Neuronal stem cell (in vitro differentiated cells): Measurements from ENCODE around the gene HLA-DOB.

ENCODE experiments used
- DNase-seq: peaks from one replicate; pipeline ENCODE4 v3.0.0-alpha.2; 2013; ENCODE audit warnings: low spot score
- H2AFZ ChIP-seq: one replicate; pipeline ENCODE4 v1.6.1; 2013; ENCODE audit warnings: mild to moderate bottlenecking, low read length, inconsistent platforms
- H2AK5ac ChIP-seq: 2 replicates; pipeline ENCODE4 v1.6.1; 2013; ENCODE audit warnings: low read depth, mild to moderate bottlenecking, inconsistent platforms, low read length, moderate library complexity, mixed read lengths
- H2BK120ac ChIP-seq: 2 replicates; pipeline ENCODE4 v1.6.1; 2013; ENCODE audit warnings: low read depth, mild to moderate bottlenecking, inconsistent platforms, low read length, moderate library complexity, mixed read lengths
- H2BK12ac ChIP-seq: one replicate; pipeline ENCODE4 v1.6.1; 2013; ENCODE audit warnings: low read length, inconsistent platforms
- H2BK15ac ChIP-seq: 2 replicates; pipeline ENCODE4 v1.6.1; 2013; ENCODE audit warnings: mild to moderate bottlenecking, low read length, inconsistent platforms, mixed read lengths
- H2BK5ac ChIP-seq: one replicate; pipeline ENCODE4 v1.6.1; 2013; ENCODE audit warnings: inconsistent platforms, mild to moderate bottlenecking, low read length, moderate library complexity
- H3K14ac ChIP-seq: one replicate; pipeline ENCODE4 v1.6.1; 2013; ENCODE audit warnings: low read length, inconsistent platforms
- H3K18ac ChIP-seq: 2 replicates; pipeline ENCODE4 v1.6.1; 2013; ENCODE audit warnings: low read length, inconsistent platforms
- H3K23ac ChIP-seq: 2 replicates; pipeline ENCODE4 v1.6.1; 2013; ENCODE audit warnings: low read depth, mild to moderate bottlenecking, mixed read lengths, low read length, inconsistent platforms; ENCODE audit not compliant: poor library complexity
- H3K27ac ChIP-seq: replicated peaks from 3 replicates; pipeline ENCODE4 v1.5.1; 2013; ENCODE audit warnings: low read length, inconsistent platforms
- H3K27me3 ChIP-seq, 3 experiments: 2 replicates each; pipeline ENCODE4 v1.6.1; 2013; ENCODE audit warnings: low read length in 3 of 3, mild to moderate bottlenecking in 2 of 3, inconsistent platforms in 1 of 3, low read depth in 1 of 3, mixed read lengths in 1 of 3, moderate library complexity in 1 of 3; ENCODE audit not compliant: control insufficient read depth in 3 of 3, insufficient read depth in 3 of 3
- H3K36me3 ChIP-seq, 2 donors: replicated peaks in 1 of 2; 2 replicates each; pipeline ENCODE4 v1.6.1; 2013; ENCODE audit warnings: low read length in 2 of 2; ENCODE audit not compliant: control insufficient read depth in 2 of 2, insufficient read depth in 2 of 2
- H3K4ac ChIP-seq: 2 replicates; pipeline ENCODE4 v1.6.1; 2013; ENCODE audit warnings: inconsistent platforms, mild to moderate bottlenecking, low read length, moderate library complexity
- H3K4me1 ChIP-seq, 2 donors: 1 replicate in 1 of 2; 2 replicates in 1 of 2; pipeline ENCODE4 v1.6.1; 2013; ENCODE audit warnings: low read length in 2 of 2, low read depth in 1 of 2; ENCODE audit not compliant: control insufficient read depth in 2 of 2, insufficient read depth in 1 of 2
- H3K4me2 ChIP-seq: one replicate; pipeline ENCODE4 v1.6.1; 2013; ENCODE audit warnings: mild to moderate bottlenecking, low read length, inconsistent platforms; ENCODE audit not compliant: insufficient read depth, poor library complexity, severe bottlenecking
- H3K4me3 ChIP-seq, 2 donors: 2 replicates each; pipeline ENCODE4 v1.5.1; 2013; ENCODE audit warnings: low read length in 2 of 2, mild to moderate bottlenecking in 2 of 2, inconsistent platforms in 1 of 2, moderate library complexity in 1 of 2
- H3K79me1 ChIP-seq: one replicate; pipeline ENCODE4 v1.6.1; 2013; ENCODE audit warnings: low read depth, mild to moderate bottlenecking, inconsistent platforms, low read length, moderate library complexity
- H3K9ac ChIP-seq: one replicate; pipeline ENCODE4 v1.6.1; 2013; ENCODE audit warnings: mild to moderate bottlenecking, low read depth, low read length, inconsistent platforms; ENCODE audit not compliant: poor library complexity
- H3K9me3 ChIP-seq, 2 donors: replicated peaks in 1 of 2; 2 replicates each; pipeline versions ENCODE3 to v1.6.1; 2013; ENCODE audit warnings: low read length in 2 of 2, mild to moderate bottlenecking in 2 of 2, inconsistent platforms in 1 of 2, low read depth in 1 of 2, mixed read lengths in 1 of 2, moderate library complexity in 1 of 2; ENCODE audit not compliant: control insufficient read depth in 2 of 2, insufficient read depth in 1 of 2
- H4K8ac ChIP-seq: one replicate; pipeline ENCODE4 v1.6.1; 2013; ENCODE audit warnings: low read depth, mild to moderate bottlenecking, inconsistent platforms, low read length, moderate library complexity
- H4K91ac ChIP-seq: one replicate; pipeline ENCODE4 v1.6.1; 2013; ENCODE audit warnings: low read length, low read depth, mild to moderate bottlenecking, inconsistent platforms; ENCODE audit not compliant: poor library complexity
- WGBS, 2 donors: extraction: QIAGEN DNeasy Blood & Tissue Kit; methylation state at CpG; one replicate each; pipeline ENCODE4 v1.1.7; 2013; ENCODE audit warnings: missing lambda C conversion rate in 2 of 2, mixed read lengths in 1 of 2; ENCODE audit not compliant: insufficient read length in 2 of 2, insufficient replicate concordance in 1 of 2; ENCODE audit errors: extremely low coverage in 2 of 2; 5-methylcytosine and 5-hydroxymethylcytosine counted together

Gene HLA-DOB

GRCh38 chr6:32794510-32794909 lies 22.3 kb downstream of the HLA-DOB start:
- H2AK5ac ChIP-seq = no peak overlapping the region
- no peaks in the 10 kb centered on the region for H3K79me1 ChIP-seq
- WGBS, 2 donors = no CpG with 5 or more reads among the region's 2 CpGs
- peaks cover 0 to 33% (median 2%) of the 10 kb centered on the region in 3 experiments for H3K27me3 ChIP-seq
- no peak overlapping the region for H2BK15ac ChIP-seq
- no peak overlapping the region for H3K4me2 ChIP-seq
- no peak overlapping the region for H3K23ac ChIP-seq
- H3K4ac ChIP-seq = no peak overlapping the region
- H2BK12ac ChIP-seq = no peak overlapping the region
- H3K4me3 ChIP-seq = no peak overlapping the region
- H2AFZ ChIP-seq = no peak overlapping the region
- DNase-seq = no peak
- H3K9ac ChIP-seq = no peak overlapping the region
- no peak overlapping the region for H2BK5ac ChIP-seq
- H3K9me3 ChIP-seq = peaks cover 0 to 4% of the 10 kb centered on the region in 2 donors
- no peak overlapping the region for H3K27ac ChIP-seq
- no peaks in the 10 kb centered on the region for H3K36me3 ChIP-seq
- no peak overlapping the region for H3K18ac ChIP-seq
- no peak overlapping the region for H4K91ac ChIP-seq
- no peak overlapping the region for H4K8ac ChIP-seq
- no peak overlapping the region for H3K14ac ChIP-seq
- H2BK120ac ChIP-seq = no peak overlapping the region
- H3K4me1 ChIP-seq = peaks cover 0 to 1% of the 10 kb centered on the region in 2 donors

GRCh38 chr6:32792901-32793435 lies 23.8 kb downstream of the HLA-DOB start:
- WGBS, 2 donors = no CpG with 5 or more reads among the region's 3 CpGs
- Histone ChIP-seq H3K4me1 (peaks cover 0 to 1% of the 10 kb centered on the region in 2 donors), H2AK5ac (no peak overlapping the region), H3K4me2 (no peak overlapping the region), H3K9ac (no peak overlapping the region), H3K14ac (no peak overlapping the region), H3K27ac (no peak overlapping the region), H2BK12ac (no peak overlapping the region), H2AFZ (no peak overlapping the region), H3K4ac (no peak overlapping the region), H3K36me3 (no peaks in the 10 kb centered on the region), H2BK5ac (no peak overlapping the region), H2BK120ac (no peak overlapping the region), H2BK15ac (no peak overlapping the region), H3K9me3 (no peaks in the 10 kb centered on the region), H3K4me3 (no peak overlapping the region), H4K8ac (no peak overlapping the region), H3K23ac (no peak overlapping the region), H3K18ac (no peak overlapping the region), H4K91ac (no peak overlapping the region), H3K27me3 (peaks cover 0 to 28% (median 2%) of the 10 kb centered on the region in 3 experiments), H3K79me1 (no peaks in the 10 kb centered on the region)
- DNase-seq = no peak

- WGBS, 2 donors = no CpG with 5 or more reads among the region's 2 CpGs
Observed at GRCh38 chr6:32790306-32790705, 26.5 kb downstream of the HLA-DOB start.

GRCh38 chr6:32785781-32786533 lies 30.8 kb downstream of the HLA-DOB start:
- DNase-seq = peak; percentile 48
- no peaks in the 10 kb centered on the region for H3K4me1 ChIP-seq
- H2AFZ ChIP-seq = no peak overlapping the region

More at GRCh38 chr6:32790306-32790705, 26.5 kb downstream of the HLA-DOB start:
- no peak for DNase-seq
- no peaks in the 10 kb centered on the region for H3K4me1 ChIP-seq
- no peak overlapping the region for H3K23ac ChIP-seq
- no peak overlapping the region for H4K91ac ChIP-seq
- no peak overlapping the region for H2AFZ ChIP-seq
- H3K4me3 ChIP-seq = no peak overlapping the region
- no peak overlapping the region for H2BK12ac ChIP-seq
- H2BK15ac ChIP-seq = no peak overlapping the region
- H3K9ac ChIP-seq = no peak overlapping the region
- H2AK5ac ChIP-seq = no peak overlapping the region
- H3K27ac ChIP-seq = no peak overlapping the region
- H4K8ac ChIP-seq = no peak overlapping the region
- no peak overlapping the region for H3K18ac ChIP-seq
- no peak overlapping the region for H2BK120ac ChIP-seq
- H3K4me2 ChIP-seq = no peak overlapping the region
- peaks cover 0 to 25% (median 0%) of the 10 kb centered on the region in 3 experiments for H3K27me3 ChIP-seq
- no peak overlapping the region for H3K4ac ChIP-seq
- H3K36me3 ChIP-seq = no peaks in the 10 kb centered on the region
- H2BK5ac ChIP-seq = no peak overlapping the region
- no peaks in the 10 kb centered on the region for H3K79me1 ChIP-seq
- H3K9me3 ChIP-seq = no peaks in the 10 kb centered on the region
- no peak overlapping the region for H3K14ac ChIP-seq

More at GRCh38 chr6:32785781-32786533, 30.8 kb downstream of the HLA-DOB start:
- no peak overlapping the region for H3K4ac ChIP-seq
- no CpG with 5 or more reads among the region's 5 CpGs for WGBS, 2 donors
- H2AK5ac ChIP-seq = no peak overlapping the region
- no peak overlapping the region for H4K8ac ChIP-seq
- no peak overlapping the region for H3K9ac ChIP-seq
- no peak overlapping the region for H2BK120ac ChIP-seq
- no peak overlapping the region for H2BK15ac ChIP-seq
- no peak overlapping the region for H3K23ac ChIP-seq
- no peaks in the 10 kb centered on the region for H3K36me3 ChIP-seq
- H3K4me2 ChIP-seq = no peak overlapping the region
- no peak overlapping the region for H3K27ac ChIP-seq
- H2BK12ac ChIP-seq = no peak overlapping the region
- no peak overlapping the region for H3K14ac ChIP-seq
- H4K91ac ChIP-seq = no peak overlapping the region
- no peak overlapping the region for H2BK5ac ChIP-seq
- no peak overlapping the region for H3K4me3 ChIP-seq
- H3K18ac ChIP-seq = no peak overlapping the region
- H3K79me1 ChIP-seq = no peaks in the 10 kb centered on the region
- H3K27me3 ChIP-seq = peaks cover 0 to 3% (median 0%) of the 10 kb centered on the region in 3 experiments
- H3K9me3 ChIP-seq = no peaks in the 10 kb centered on the region
